T-helper 22 cell (primary cell): ENCODE data around the gene PKIG.

Experiments
- DNase-seq: peaks from one replicate; pipeline ENCODE4 v3.0.0-alpha.2; 2020; ENCODE audit warnings: low read depth

The PKIG gene

GRCh38 chr20:44664131-44664530 lies 81.8 kb downstream of the PKIG start:
- no peak for DNase-seq

GRCh38 chr20:44666066-44666465 lies 83.7 kb downstream of the PKIG start:
- no peak for DNase-seq
